ENCODE results near the gene COA4.
"Not testable (repeated sequence)": the region's sequence is repeated elsewhere in the genome, so short reads cannot be mapped to it uniquely, and the experiment has no call there.

The COA4 gene

GRCh38 chr11:73876424-73877310 is at the start of gene COA4, which contains the start of gene PAAF1:
COA4 (minus strand) TSS chr11:73876846; CDS start chr11:73873378, 3,468 bp downstream.
PAAF1 (plus strand) TSS chr11:73876999; CDS start chr11:73877022, 23 bp downstream.
- peak; percentile 94 for DNase-seq

GRCh38 chr11:73921180-73921579 is 44.5 kb upstream of the COA4 start:
- DNase-seq, result no peak

- no peak for DNase-seq
These were observed 39.8 kb upstream of the COA4 start for GRCh38 chr11:73916435-73916834.

DNA sequence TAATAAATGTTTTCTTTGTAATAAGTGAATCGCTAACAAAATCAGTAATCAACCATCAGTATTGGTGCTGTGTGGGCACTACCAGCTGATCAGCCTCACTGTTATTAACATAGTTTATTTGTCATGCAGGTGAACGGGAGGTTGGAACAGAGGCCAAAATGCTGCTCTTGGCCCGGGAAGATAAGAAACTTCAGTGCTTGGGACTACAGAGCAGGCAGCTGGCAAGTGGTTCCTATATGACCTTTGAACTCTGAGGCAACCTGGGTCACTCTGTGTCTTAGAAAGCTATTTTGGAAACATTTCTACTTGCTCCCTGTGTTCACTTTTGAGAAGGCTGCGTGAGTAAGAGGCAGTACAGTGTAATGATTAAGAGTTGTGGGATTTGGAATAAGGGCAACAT is 37.6 kb upstream of the COA4 start:
- no peak for DNase-seq

DNA sequence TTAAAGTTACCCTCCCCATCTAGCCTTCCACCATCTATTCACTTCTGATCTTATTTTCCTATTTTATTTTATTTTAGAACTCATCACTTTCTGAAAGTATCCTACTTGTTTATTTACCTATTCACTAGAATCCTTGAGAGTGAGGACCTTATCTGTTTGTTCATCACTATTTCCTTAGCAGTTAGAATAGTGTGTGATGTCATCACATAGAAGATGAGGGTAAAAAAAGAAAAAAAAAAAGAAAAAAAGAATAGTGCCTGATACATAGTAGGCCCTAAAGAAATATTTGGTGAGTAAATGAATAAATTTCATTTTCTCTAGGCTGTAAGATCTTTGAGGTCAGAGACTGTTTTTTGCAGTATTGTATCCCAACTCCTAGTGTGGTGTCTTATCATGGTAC is 36.8 kb upstream of the COA4 start:
- DNase-seq, result no peak

DNA sequence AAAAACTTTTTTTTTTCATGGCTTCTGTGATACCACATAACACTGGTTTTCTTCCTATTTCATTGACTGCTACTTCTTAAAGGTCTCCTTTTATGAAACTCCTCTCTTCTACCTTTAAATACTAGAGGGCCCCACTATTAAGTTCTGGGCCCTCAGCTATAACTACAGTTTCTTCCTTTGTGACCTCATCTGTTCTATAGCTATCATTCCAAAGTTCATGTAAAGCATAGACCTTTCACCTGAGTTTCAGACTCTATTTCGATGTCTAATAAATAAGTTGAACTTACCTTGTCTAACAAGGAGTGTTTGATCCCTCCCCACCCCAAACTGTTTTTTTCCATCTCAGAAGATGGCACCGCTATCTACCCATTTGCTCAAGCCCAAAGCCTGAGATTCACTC is 35.4 kb upstream of the COA4 start:
- DNase-seq, result no peak

- DNase-seq, result peak; percentile 1
These were observed 30.5 kb upstream of the COA4 start for GRCh38 chr11:73907191-73907590.

- no peak for DNase-seq
These were observed 25.7 kb upstream of the COA4 start for GRCh38 chr11:73902303-73902702.

- DNase-seq, result no peak
These were observed 18.2 kb upstream of the COA4 start for GRCh38 chr11:73894725-73895335.

- DNase-seq, result no peak
These were observed 16.4 kb upstream of the COA4 start for GRCh38 chr11:73893041-73893440.

- DNase-seq, result no peak
These were observed 12.9 kb upstream of the COA4 start for GRCh38 chr11:73889536-73889935.

DNA sequence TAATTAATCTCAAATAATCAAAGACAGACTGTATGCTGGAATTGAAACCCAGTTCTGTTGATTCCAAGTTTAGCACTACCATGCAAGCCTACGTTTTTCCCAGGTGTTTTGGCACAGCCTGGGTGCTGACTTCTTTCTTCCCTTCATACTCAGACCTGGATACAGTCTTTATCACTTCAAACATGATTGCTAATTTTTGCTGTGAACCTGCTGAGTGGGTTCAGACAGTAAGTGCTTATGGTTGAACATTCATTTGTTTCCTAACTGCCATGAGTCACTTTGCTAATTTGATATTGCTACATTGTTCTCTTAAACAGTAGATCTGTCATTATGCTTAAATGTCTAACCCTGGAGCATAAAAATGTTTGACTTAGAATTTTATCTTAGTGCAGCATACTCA is 12.4 kb upstream of the COA4 start:
- no peak for DNase-seq

GRCh38 chr11:73888244-73888643 is 11.6 kb upstream of the COA4 start:
- no peak for DNase-seq

DNA sequence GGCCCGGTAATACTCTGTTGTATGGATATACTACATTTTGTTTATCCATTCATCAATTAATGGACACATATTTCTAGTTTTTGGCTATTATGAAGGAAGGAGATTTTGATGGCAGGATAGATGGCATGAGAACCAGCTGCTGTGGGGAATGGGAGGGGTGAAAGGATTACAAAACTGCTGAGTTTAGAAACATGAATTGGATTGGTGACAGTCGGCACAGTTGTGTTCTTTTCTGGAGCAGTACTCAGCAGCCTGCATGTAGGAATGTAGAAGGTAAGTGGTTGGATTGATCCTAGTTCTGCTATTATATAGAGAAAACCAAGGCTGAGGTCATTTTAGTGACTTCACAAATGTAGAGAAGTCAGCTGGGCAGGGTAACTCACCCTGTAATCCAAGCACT is 7.2 kb upstream of the COA4 start:
- DNase-seq, result no peak

GRCh38 chr11:73880449-73880848 is 3.8 kb upstream of the COA4 start:
- DNase-seq, result not testable (repeated sequence)

DNA sequence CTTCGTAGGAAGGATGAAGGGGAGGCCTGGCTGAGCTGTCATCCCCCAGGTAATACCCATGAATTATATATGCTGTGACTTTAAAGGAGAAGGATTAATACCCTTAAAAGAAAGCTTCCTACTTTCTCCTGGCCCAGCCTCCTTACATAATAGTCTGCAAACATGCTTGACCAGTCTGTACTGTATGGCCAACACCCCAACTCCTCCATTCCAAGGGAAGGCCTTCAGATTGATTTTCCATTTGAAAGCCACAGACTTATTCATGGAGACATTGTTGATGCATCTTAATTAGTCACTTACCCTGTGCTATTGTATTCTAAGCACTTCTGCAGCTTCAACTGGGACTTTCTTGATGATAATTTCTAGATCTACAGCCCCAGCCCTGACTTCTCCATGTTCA is 2.1 kb upstream of the COA4 start:
- DNase-seq, result no peak

DNA sequence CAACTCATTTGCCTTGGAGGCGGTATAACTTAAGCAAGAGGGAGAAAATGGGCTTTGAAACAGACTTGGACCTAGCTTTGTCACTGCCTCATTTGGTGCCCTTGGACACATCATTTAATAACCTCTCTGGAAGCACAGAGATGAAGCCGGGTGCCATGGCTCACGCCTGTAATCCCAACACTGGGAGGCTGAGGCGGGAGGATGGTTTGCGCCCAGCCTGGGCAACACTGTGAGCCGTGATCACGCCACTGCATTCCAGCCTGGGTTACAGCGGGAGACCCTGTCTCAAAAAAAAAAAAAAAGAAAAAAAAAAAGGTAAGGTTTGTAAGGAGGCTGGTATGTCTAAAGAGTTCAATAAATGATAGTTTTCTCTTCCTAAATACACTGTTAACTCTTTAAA is 806 bp downstream of the COA4 start:
- no peak for DNase-seq

DNA sequence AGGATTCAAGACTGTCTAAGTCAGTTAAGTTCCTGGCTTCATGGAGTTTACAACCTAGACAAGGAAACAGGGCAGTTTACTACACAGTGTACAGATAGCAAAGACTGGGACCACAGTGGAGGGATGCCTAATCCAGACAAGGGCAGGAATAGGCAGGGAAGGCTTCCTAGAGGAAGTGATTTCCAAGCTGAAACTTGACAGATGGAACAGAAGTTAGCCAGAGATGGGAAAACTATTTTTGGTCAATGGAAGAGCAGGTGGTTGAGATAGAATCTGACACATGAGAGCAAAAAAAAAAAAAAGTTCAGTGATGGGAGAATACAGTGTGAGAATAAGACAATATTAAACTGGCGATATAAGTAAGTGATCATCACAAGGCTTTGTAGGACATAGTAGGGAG is 1.3 kb downstream of the COA4 start:
- DNase-seq, result no peak

DNA sequence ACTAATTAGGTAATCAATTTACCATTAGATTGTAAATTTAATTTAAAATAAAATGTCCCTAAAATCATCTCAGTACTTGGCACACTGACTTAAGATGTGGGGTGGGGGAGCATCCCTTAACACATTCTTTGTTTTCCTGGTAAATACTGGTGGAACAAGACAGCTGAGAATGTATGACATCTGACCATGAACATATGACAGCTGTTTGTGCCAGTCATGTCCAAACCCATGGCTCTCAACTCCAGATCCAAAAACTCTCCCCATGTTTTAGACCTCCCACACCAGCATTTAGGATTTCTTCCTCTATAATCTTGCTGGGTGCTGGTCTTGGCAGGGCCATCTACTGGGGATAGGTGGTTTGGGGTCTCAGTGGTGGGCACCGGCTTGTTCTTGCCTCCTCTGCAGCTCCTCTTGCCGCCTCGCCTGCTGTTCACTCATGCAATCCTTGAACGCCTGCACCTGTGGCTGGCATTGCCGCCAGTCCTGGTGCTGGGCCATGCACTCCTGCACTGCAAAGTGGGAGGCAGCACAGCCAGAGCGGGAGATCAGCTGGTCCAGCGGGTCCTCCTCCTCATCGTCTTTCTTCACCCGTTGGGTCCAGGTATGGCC is 3.8 kb downstream of the COA4 start:
- DNase-seq, result no peak

DNA sequence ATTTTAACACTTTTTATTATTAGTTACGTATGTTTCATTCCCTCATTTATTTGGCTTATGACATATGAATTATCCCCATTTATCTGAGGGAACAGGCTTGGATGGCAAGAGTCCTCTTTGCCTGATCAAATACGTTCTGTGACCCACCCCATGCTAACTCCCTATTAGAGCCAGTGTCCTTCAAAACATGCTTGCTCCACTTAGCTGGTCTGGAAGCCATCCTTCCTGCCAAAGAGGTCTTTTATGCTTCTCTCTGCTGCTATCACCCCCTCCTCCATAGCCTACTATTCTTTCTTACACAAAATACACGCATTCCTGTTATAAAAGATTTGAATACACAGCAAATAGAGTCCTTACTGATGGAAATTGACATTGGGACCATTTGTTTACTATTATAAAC is 6.4 kb downstream of the COA4 start:
- DNase-seq, result no peak

GRCh38 chr11:73869332-73869949 is 7.2 kb downstream of the COA4 start:
- no peak for DNase-seq

GRCh38 chr11:73866586-73866996 is 10.1 kb downstream of the COA4 start:
- DNase-seq, result no peak

DNA sequence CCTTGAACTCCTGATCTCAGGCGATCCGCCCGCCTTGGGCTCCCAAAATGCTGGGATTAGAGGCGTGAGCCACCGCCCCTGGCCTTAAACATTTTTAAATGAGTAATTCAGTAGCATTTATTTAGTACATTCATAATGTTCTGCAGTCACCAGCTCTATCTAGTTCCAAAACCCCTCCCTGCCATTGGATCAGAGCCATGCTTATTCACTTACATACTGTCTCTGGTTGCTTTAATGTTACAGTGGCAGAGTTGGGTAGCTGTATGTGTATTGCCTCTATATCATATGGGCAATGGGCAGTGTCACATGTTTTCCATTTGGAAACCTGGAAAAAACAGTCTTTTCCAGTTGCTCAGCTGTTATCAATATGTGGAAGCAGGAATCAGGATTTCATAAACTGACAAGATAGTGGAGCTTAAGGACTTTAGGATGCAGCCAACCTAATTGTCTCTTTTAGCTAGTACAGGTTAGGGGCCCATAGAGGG is 10.5 kb downstream of the COA4 start:
- no peak for DNase-seq

All from CD4-positive, alpha-beta T cell treated with Interleukin-4 for 4 hours (primary cell).